Lung microvascular endothelial cell (primary cell): ENCODE results near the gene ANTKMT. TPM values are rescaled to one million over a fixed set of nuclear protein-coding genes. Genes with fewer than 3 reads are reported as not detected.

Source experiments
- DNase-seq, 2 donors: peaks; one replicate each; pipeline versions ENCODE4 v3.0.0 to v3.0.0-alpha.2; 2010; ENCODE audit warnings: low read depth in 2 of 2
- total RNA-seq: library from RNA; depleted of rRNA; stranded (reverse); fragments of >200 nt; gene quantifications from 2 replicates; pipeline ENCODE4 v1.2.1, GENCODE V29; 2014

Gene ANTKMT
- total RNA-seq, 1 donor from 2014 or later, result 31.2 TPM

GRCh38 chr16:714558-715476 lies 6.1 kb upstream of the ANTKMT start, which contains the start of gene METRN:
Gene METRN (plus strand): TSS chr16:715118. CDS start chr16:715290, 172 bp downstream.
- peak; percentile 86 to 89 for DNase-seq

- DNase-seq, result peak; percentile 34 to 42
These were observed 5.3 kb upstream of the ANTKMT start for GRCh38 chr16:715477-716199.

- DNase-seq, result peak in 1 of 2 donors; percentile 37
These were observed 4.8 kb upstream of the ANTKMT start for GRCh38 chr16:716200-716568.

DNA sequence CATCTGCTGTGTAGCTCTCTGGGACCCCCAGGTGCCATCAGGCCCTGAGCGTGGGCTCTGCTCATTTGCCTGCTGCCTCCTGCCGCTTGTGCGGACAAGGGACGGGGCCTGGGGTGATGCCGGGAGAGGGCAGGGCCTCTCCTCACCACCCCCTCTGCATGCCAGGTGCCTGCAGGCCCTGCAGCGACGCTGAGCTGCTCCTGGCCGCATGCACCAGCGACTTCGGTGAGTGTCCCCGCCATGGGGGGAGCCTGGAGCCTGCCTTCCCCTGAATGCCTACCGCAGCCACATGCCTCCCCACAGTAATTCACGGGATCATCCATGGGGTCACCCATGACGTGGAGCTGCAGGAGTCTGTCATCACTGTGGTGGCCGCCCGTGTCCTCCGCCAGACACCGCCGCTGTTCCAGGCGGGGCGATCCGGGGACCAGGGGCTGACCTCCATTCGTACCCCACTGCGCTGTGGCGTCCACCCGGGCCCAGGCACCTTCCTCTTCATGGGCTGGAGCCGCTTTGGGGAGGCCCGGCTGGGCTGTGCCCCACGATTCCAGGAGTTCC lies 4.1 kb upstream of the ANTKMT start:
- DNase-seq, result no peak

- no peak for DNase-seq
These were observed 3.3 kb upstream of the ANTKMT start for GRCh38 chr16:717450-718245.

- DNase-seq, result no peak
These were observed 2.6 kb upstream of the ANTKMT start for GRCh38 chr16:718389-718788.

GRCh38 chr16:718922-719321 lies 2.0 kb upstream of the ANTKMT start:
- DNase-seq, result no peak

DNA sequence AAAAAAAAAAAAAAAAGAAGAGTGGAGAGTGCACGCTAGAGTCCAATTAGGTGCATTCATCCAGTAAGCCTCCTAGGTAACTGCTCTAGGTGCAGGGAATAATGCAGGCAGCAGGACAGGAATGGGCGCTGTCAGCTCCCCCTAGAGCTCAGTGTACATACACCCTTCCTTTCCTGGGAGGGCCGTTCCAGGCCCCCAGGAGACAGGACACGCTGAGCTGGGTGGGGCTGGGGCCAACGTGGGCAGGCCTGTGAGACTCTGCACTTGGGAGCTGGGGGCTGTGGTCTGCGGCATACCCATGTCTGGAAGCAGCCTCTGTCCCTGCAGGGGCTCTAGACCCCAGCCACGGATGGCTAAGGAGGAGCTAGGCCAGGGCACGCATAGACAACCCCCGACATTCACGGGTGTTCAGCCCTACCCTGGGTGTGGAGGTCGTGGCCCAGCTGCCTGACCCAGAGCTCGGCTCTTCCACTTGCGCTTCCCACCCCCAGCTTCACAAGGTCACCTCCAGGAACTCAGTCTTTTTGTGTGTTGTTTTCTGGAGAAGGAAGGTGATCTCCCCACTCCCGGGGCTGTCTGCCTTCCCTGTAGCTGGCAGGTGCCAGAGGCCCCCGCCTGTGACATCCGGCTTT lies 1.0 kb upstream of the ANTKMT start:
- no peak for DNase-seq

DNA sequence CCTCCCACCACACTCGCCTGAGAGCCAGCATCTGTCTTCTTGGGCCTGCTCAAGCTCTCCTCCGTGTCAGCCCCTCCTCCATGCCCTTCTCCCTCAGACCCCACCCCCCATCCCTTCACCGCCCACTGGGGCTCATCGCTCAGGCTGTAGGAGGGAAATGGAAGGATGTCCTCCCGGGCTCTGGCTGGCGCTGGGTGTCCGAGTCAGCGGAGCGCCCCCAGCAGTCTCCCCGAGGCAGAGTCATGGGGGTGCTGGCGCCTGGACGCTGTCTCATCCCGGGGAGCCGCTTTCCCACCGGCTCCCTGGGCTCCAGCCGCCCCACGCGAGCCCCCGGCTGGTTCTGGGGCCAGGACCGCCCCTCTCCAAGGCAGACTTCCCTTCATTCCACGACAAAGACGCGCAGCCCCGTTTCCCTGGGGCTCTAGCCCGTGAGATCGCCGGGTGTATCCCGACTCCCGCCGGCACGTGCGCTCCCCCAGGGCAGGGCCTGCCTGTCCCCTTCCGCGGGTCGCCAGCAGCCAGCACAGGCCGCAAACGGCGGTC lies 428 bp upstream of the ANTKMT start:
- peak in 1 of 2 donors; percentile 45 for DNase-seq

GRCh38 chr16:721765-722540 lies 1.0 kb downstream of the ANTKMT start:
- DNase-seq, result no peak

GRCh38 chr16:722835-723633 lies 2.1 kb downstream of the ANTKMT start:
- DNase-seq, result no peak

GRCh38 chr16:723695-724094 lies 2.7 kb downstream of the ANTKMT start:
- DNase-seq, result no peak

- no peak for DNase-seq
These were observed 3.5 kb downstream of the ANTKMT start for GRCh38 chr16:724188-725040.

DNA sequence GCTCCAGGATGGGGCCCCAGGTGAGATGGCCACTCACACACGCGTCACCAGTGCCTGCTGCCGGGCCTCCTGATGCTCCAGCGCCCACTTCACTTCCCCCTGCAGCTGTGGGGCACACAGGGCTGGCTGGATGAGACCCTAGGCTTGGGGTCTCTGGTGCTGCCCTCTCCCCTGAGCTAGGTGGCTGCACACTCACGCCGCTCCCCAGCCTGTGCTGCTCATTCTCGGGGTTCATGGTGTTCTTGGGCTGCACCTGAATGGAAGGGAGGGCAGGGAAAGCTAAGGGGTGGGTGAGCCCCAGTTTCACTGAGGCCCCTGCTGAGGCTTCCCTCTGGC lies 4.1 kb downstream of the ANTKMT start:
- DNase-seq, result no peak

DNA sequence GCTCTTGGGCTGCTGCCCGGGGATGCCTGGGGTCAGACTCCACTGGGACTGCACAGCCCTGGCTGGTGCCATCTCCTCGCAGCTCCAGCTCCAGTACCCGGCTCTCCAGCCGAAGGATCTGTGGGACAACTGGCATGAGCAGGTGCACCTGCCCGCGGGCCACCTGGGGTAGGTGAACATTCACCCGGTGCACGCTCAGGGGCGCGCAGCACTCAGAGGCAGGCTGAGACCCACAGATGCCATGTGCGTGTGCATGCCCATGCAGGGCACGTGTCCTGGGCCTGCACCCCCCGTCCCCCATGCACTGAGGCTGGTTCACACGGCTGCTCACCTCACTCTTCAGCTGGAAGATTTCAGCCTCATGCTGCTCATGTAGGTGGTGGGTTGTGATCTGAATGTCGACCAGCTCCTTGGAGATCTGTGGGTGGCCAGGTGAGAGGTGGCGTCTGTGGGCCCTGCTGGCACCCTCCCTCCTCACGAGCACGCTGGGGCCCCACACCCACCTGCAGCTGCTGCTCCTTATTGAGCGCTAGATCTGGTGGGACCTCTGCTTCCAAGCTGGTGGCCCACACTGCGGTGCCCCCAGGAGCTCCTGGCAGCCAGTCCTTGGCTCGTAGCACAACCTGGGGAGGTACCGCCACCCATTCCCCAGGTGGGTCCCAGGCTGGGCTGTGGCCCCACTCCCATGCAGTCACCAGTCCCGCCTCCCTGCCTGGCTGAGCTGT lies 4.7 kb downstream of the ANTKMT start:
- DNase-seq, result no peak

- no peak for DNase-seq
These were observed 5.2 kb downstream of the ANTKMT start for GRCh38 chr16:726188-726437.

GRCh38 chr16:726438-727290 lies 5.7 kb downstream of the ANTKMT start, which contains the start of the genes CCDC78 and HAGHL:
Gene CCDC78 (minus strand): TSS chr16:726443. CDS start chr16:726367, 76 bp downstream.
Gene HAGHL (plus strand): TSS chr16:727106. CDS start chr16:727510, 404 bp downstream.
- DNase-seq, result peak; percentile 30 to 56
